SK-N-DZ (cell line): ENCODE measurements around the gene CFAP251. TPM values are rescaled to one million over a fixed set of nuclear protein-coding genes. Genes with fewer than 3 reads are reported as not detected.
"Not testable (repeated sequence)": the region's sequence is repeated elsewhere in the genome, so short reads cannot be mapped to it uniquely, and the experiment has no call there.

Experiments
- DNase-seq: peaks from one replicate; pipeline ENCODE4 v3.0.0-alpha.2; 2015; ENCODE audit warnings: low spot score
- polyA plus RNA-seq, 2 experiments: library from polyadenylated mRNA; depleted of rRNA; stranded (reverse); fragments of >200 nt; gene quantifications; 2 replicates each; pipeline ENCODE4 v1.2.3, GENCODE V29; 2014

Gene CFAP251
- 0.24 TPM in 1 of 2 replicates, not detected in the other for polyA plus RNA-seq (2014; cell fraction: cytosol; rRNA removed)
- 0.28 and 0.81 TPM in 2 replicates for polyA plus RNA-seq (2014; cell fraction: nucleus; rRNA removed)

- peak; percentile 81 for DNase-seq
These were observed at the start of gene CFAP251 for GRCh38 chr12:121917950-121918678. CFAP251 (plus strand) TSS chr12:121918592; CDS start chr12:121921306, 2,714 bp downstream.

- not testable (repeated sequence) for DNase-seq
These were observed 49.2 kb upstream of the CFAP251 start for GRCh38 chr12:121869229-121869628.

- DNase-seq: no peak
These were observed 46.9 kb upstream of the CFAP251 start for GRCh38 chr12:121871467-121871866.

GRCh38 chr12:121872546-121873215, 45.7 kb upstream of the CFAP251 start:
- peak; percentile 82 for DNase-seq

- DNase-seq: no peak
These were observed 45.2 kb upstream of the CFAP251 start for GRCh38 chr12:121873216-121873569.

- no peak for DNase-seq
These were observed 44.3 kb upstream of the CFAP251 start for GRCh38 chr12:121874071-121874470.

- no peak for DNase-seq
These were observed 42.8 kb upstream of the CFAP251 start for GRCh38 chr12:121875582-121875981.

- not testable (repeated sequence) for DNase-seq
These were observed 42.3 kb upstream of the CFAP251 start for GRCh38 chr12:121876080-121876447.

GRCh38 chr12:121883315-121883660, 35.1 kb upstream of the CFAP251 start:
- no peak for DNase-seq

GRCh38 chr12:121885129-121885528, 33.3 kb upstream of the CFAP251 start:
- DNase-seq: not testable (repeated sequence)

- no peak for DNase-seq
These were observed 30.3 kb upstream of the CFAP251 start for GRCh38 chr12:121888083-121888477.

GRCh38 chr12:121888478-121889273, 29.7 kb upstream of the CFAP251 start, which contains the start of gene PSMD9:
PSMD9 (plus strand) TSS chr12:121888790; CDS start chr12:121888857, 67 bp downstream.
- DNase-seq: peak; percentile 97

- DNase-seq: no peak
These were observed 29.1 kb upstream of the CFAP251 start for GRCh38 chr12:121889274-121889624.

- not testable (repeated sequence) for DNase-seq
These were observed 28.7 kb upstream of the CFAP251 start for GRCh38 chr12:121889661-121890060.

GRCh38 chr12:121892673-121893561, 25.5 kb upstream of the CFAP251 start:
- no peak for DNase-seq

- DNase-seq: no peak
These were observed 24.4 kb upstream of the CFAP251 start for GRCh38 chr12:121893961-121894460.

GRCh38 chr12:121894633-121895032, 23.8 kb upstream of the CFAP251 start:
- peak; percentile 49 for DNase-seq

- DNase-seq: no peak
These were observed 20.1 kb upstream of the CFAP251 start for GRCh38 chr12:121898287-121898686.

GRCh38 chr12:121899590-121899989, 18.8 kb upstream of the CFAP251 start:
- no peak for DNase-seq

- DNase-seq: no peak
These were observed 15.2 kb upstream of the CFAP251 start for GRCh38 chr12:121903202-121903601.

GRCh38 chr12:121905746-121906145, 12.6 kb upstream of the CFAP251 start:
- DNase-seq: no peak
